T-helper 2 cell treated with Interferon-gamma antibody and Interleukin-4, amounts not matched to agents 100 ng/mL and 5 ng/mL, for 36 hours (primary cell): ENCODE results near the gene SPDYE3. TPM values are rescaled to one million over a fixed set of nuclear protein-coding genes. Genes with fewer than 3 reads are reported as not detected.
"Not testable (repeated sequence)": the region's sequence is repeated elsewhere in the genome, so short reads cannot be mapped to it uniquely, and the experiment has no call there.

Experiments
- intact Hi-C: fragments of 100-400 bp; cut with micrococcal nuclease; formaldehyde crosslinking; loops from one replicate; pipeline ENCODE4 v1.15.1; 2023
- total RNA-seq: library from RNA; stranded (reverse); gene quantifications from 2 replicates; pipeline ENCODE4 v1.2.3, GENCODE V29; 2022

The SPDYE3 gene, protein sequence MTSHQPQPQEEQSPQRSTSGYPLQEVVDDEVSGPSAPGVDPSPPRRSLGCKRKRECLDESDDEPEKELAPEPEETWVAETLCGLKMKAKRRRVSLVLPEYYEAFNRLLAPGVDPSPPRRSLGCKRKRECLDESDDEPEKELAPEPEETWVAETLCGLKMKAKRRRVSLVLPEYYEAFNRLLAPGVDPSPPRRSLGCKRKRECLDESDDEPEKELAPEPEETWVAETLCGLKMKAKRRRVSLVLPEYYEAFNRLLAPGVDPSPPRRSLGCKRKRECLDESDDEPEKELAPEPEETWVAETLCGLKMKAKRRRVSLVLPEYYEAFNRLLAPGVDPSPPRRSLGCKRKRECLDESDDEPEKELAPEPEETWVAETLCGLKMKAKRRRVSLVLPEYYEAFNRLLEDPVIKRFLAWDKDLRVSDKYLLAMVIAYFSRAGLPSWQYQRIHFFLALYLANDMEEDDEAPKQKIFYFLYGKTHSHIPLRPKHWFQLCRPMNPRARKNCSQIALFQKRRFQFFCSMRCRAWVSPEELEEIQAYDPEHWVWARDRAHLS
- not detected in 2 replicates for total RNA-seq

DNA sequence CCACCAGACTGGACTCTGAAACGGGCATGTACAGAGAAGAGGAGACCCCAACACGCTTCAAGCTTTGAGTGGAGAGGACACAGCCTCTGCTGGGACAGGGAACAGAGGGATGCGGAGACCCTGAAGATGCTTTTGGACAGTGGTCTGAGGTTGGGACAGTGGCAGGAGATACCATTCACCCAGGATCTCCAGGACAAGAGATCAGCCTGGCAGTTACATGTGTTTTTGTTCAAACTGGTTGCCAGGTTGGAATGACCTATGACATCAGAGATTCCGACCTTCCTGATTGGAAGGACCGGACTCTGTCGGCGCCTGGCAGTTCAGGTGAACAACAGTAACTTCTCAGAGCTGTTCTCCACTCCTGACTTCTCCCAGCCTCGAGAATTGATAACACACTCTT lies at the start of gene SPDYE3:
SPDYE3 (plus strand) TSS at position 301 of the 400 bp plus-strand sequence. CDS start 184 bp downstream, outside the sequence.
- intact Hi-C loops = not testable (repeated sequence)

DNA sequence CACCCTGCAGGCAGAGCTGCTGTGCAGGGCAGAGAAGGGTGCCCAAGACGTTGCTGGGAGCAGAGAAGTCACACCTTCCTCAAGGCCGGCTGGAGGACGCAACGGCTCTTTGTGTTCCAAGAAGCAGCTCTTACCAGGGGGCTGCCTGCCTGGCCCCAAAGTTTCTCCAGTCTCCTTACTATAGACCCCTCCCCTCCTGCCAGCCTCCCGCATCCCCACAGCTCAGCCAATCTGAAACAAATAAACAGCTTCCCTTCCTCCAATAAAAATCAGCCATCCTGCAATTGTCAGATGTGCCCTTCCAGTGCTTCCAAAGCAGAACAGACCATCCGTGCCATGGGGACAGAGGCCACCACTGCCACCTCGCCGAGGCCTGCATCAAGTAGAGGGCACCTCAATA lies 47.5 kb upstream of the SPDYE3 start:
- intact Hi-C loops = not testable (repeated sequence)

DNA sequence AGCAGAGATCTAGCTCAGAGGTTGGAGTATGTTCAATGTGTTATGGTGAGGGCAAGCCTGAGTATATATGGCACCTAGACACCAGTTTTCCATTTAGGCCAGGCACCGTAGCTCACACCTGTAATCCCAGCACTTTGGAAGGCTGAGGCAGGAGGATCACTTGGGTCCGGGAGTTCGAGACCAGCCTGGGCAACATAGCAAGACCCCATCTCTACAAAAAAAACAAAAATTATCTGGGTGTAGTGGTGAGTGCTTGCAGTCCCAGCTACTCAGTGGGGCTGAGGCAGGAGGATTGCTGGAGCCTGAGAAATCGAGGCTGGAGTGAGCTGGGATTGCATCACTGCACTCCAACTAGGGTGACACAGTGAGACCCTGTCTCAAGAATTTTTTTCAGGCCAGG lies 44.6 kb upstream of the SPDYE3 start:
- intact Hi-C loops = not testable (repeated sequence)

DNA sequence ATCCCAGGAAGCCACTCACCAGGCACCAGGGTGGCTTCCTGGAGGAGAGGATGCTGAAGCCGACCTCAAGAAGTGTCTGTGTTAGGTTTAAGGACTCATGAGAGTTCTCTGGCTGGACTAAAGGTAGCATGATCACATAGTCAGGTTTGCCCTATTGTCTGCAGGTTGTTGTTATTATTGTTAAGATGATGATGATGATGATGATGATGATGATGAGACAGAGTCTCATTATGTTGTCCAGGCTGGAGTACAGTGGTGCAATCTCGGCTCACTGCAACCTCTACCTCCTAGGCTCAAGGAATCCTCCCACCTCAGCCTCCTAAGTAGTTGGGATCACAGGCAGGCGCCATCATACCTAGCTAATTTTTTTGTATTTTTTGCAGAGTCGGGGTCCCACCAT lies 43.3 kb upstream of the SPDYE3 start:
- intact Hi-C loops = not testable (repeated sequence)

DNA sequence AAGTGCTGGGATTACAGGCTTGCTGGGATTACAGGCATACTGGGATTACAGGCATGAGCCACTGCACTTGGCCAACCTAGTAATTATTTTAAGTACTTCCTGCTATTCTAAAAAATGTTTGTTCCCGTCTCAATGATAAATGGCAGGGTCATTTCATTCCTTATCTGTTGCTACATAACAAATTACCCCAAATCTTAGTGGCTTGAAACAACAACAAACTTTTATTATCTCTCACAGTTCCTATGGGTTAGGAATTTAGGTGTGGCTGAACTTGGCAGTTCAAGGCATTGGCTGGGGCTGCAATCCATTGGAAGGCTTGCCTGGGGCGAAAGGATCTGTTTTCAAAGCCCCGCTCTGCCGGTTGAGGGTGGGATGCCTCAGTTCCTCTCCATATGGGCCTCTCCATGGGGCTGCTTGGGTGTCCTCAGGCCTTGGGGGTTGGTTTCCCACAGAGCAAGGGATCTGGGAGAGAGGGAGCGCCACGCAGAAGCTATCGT lies 42.8 kb upstream of the SPDYE3 start:
- intact Hi-C loops = not testable (repeated sequence)

DNA sequence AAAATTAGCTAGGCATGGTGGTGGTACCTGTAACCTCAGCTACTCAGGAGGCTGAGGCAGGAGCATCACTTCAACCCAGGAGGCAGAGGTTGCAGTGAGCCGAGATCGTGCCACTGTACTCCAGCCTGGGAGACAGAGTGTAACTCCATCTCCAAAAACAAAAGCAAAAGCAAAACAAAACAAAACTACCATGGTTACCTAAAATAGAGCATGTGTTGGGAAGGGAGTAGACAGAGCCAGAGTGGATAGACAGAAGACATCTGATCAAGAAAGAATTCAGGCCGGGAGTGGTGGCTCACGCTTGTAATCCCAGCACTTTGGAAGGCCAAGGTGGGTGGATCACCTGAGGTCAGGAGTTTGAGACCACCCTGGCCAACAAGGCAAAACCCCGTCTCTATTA lies 41.7 kb upstream of the SPDYE3 start:
- intact Hi-C loops = not testable (repeated sequence)

DNA sequence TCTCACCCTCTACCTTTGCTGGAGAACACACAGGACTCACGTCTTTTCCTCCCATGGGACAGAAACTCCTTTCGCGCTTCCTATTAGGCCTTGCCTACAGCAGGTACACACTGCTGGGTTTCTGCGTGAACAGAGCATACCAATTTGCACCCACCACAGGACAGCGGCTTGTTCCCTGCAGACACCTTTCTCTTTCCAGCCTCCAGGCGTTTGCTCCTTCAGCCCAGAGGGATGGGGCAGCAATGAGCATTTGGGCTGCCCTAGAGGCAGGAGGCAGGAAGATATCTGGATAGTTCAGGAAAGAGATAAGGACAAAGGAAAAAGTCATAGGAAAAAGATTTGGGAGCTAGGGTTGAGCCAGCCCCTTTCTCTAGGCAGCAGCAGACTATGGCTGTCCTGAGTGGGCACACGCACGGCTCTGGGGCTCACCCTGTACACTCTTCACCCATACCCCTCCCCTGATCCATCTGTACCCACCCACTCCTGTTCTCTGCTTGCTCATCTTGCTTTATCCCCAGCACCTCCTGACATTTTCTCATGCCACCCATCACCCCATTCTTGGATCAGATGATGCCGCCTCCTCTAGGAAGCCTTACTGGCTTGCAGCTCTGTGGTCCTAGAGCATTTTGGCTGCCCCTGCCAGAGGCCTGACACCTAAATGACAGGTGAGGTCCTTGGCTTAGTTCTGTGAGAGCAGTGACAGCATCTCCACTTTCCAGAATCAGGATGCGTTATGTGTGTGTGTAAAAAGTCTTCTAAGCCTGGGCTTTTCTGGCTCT lies 40.7 kb upstream of the SPDYE3 start:
- intact Hi-C loops = no loop called here

DNA sequence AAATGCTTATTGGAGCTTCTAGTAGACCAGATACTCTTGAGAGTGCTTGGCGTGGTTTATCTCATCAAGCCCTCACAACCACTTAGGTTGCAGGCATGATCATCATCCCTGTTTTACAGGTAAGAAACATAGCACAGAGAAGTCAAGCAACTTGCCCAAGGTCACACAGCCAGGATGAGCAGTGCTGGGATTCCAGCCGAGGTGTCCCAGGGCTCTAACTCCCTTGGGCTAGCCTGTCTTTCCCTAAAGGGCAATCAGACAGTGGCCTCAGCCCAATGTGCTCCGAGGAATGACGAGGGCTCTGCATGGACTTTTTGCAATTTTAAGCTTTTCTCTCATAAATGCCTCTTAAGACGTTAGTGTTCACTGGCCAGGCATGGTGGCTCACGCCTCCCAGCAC lies 39.9 kb upstream of the SPDYE3 start:
- intact Hi-C loops = no loop called here

DNA sequence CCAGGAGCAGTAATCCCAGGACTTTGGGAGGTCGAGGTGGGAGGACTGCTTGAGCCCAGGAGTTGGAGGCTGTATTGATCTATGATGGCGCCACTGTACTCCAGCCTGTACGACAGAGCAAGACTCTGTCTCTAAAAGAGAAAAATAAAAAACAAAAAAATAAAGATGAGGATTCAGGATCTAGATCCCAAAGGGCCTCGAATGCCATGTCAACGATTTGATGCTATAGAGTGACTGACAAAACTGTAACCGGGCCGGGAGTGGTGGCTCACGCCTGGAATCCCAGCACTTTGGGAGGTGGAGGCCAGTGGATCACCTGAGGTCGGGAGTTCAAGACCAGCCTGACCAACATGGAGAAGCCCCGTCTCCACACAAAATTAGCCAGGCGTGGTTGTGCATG lies 38.6 kb upstream of the SPDYE3 start:
- intact Hi-C loops = not testable (repeated sequence)

DNA sequence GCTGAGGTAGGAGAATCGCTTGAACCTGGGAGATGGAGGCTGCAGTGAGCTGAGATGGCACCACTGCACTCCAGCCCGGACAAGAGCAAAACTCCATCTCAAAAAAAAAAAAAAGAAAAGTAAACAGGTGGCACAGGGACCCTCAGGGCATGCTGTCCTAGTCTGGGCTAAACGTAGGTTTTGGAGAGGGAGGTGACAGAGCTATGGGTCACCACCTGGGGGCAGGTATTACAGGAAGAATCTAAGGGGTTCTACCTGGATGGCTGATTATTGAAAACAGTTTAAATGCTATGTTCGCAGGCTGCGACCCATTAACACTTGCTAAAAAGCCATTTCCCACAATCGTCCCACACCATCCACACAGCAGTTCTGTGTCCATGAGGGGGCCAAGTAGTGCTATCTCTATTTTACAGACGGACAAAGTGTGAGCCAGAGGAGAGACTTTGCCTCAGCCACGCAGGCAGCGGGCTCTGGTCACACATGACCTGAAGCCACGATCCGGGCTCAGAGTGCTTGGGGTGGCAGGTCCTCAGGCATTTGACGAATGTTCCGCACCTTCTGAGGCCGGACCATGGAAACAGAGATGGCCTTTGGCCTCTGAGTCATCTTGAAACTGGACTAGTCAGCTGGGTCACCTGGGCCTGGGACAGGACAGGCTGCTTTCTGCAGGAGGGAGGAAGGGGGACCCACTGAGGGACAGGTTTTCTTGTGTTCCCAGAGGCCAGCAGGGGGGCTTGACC lies 38.0 kb upstream of the SPDYE3 start:
- intact Hi-C loops = loop anchor here (5.0 kb wide), 3 partner anchors 47 to 137 kb away; partner anchors contain the start of gene LAMTOR4

DNA sequence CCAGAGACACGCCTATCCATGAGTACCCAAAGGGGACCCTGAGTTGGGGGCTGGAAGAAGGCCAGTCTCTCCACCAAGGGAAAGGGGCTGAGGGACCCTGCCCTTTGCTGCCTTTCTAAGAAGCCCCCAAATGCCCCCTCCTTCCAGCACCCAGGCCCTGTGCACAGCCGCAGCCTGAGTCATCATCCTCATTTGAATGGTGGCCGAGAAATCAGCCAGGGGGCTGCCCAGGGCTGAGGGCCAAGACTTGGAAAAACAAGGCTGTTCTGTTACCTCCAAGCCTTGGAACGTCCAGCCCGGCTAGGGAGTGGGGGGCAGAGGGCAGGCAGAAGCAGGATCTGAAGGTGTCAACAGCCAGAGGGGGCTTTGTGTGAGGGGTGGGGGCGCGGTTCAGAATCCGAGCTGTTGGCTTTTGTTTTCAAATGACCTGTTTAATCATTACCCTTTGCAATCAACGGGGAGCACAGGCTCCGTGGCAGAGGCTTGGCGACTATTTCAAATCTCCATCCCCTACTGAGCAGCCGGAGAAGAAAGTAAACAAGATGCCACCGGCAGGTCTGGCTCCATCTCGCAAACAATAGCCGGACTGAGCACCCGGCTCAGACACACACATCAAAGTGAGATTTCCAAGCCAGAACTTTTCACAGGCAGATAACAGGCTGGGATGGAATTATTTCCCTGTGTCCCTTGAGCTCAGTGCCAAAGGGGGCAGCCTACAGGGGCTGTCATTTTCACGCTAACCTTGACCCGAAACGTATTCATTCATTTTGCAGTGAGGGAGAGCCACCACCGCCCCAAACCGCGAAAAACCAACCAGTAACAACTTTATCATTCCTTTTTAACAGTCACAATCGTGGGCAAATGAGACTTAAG lies 37.2 kb upstream of the SPDYE3 start:
- intact Hi-C loops = loop anchor here (5.0 kb wide), 3 partner anchors 48 to 138 kb away; partner anchors contain the start of gene LAMTOR4

DNA sequence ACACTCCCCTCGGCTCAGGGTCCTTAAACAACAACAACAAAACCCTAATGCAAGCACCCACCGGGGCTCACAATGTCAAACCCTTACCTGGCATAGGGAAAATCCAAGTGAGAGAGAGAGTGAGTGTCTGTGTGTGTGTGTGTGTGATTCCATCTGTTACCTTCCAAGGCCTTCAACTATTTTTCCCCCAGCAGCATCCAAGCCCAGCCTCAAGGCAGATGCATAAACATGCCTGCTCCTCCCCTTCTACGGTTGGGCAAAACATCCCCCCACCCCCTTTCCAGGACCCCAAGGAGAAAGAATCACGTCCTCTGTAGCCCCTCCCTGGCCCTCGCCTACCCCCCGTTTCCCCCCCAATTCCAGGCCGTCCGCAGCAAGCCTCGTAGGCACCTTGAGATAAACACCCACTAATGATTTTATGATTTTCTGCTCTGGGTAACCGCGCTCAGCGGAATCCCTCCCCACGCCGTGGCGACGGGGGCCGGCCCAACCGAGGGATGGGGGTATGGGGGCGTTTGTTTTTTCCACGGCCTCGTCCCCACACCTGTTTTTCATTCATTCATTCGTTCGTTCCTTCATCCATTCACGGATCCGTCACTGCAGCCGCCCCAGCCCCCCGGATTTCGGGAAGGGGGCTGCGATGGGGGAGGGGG lies 36.4 kb upstream of the SPDYE3 start:
- intact Hi-C loops = loop anchor here (5.0 kb wide), 3 partner anchors 49 to 139 kb away; partner anchors contain the start of gene LAMTOR4

DNA sequence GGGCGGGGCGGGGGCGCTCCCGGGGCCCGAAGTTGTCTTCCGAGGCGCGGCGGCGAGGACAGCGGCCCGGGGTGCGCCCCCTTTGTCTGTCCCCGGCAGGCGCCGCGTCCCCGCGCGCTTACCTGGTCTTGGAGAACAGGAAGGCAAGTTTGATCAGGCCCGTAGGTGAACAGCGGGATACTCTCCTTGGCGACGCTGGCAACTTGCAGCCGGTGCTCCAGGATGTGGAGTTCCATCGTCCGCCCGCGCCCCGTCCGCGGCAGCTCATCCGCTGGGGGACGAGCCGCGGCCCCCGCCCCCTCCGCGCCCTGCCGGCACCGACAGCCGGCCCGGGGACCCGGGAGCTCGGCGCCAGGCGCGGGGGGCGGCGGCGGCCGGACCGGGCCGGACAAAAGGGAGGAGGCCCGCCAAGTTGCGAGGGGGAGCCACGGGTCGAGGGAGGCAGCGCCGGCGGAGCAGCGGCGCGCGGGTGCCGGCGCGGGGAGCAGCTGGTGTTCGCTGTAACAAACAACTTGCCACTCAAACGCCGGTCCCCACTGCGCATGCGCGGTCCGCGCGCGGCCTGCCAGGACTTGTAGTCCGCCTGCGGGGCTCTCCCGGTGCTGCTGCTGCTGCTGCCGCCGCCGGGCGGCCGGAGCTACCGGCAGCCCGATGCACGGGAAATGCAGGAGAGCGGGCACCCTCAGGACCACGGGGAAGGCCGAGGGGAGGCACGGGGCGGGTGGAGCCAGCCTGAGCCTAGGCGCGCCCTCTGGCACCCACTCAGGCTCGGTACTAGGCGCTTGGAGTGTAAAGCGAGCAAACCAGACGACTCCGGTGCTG lies 35.6 kb upstream of the SPDYE3 start:
- intact Hi-C loops = loop anchor here (5.0 kb wide), 3 partner anchors 50 to 140 kb away; partner anchors contain the start of gene LAMTOR4

DNA sequence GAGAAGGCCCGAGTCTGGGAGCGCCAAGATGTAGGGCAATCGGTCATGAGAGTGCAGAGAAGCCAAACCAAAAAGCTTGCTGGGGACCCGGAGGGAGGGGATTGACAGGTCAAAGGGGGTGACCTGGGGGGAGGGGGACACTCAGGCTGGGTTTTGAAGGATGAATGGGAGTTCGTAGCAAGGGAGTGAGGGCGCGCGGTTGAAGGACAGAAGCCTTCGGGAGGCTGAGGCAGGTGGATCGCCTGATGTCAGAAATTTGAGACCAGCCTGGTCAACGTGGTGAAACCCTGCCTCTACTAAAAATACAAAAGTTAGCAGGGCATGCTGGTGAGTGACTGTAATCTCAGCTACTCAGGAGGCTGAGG lies 35.0 kb upstream of the SPDYE3 start:
- intact Hi-C loops = loop anchor here (5.0 kb wide), 3 partner anchors 50 to 140 kb away; partner anchors contain the start of gene LAMTOR4

DNA sequence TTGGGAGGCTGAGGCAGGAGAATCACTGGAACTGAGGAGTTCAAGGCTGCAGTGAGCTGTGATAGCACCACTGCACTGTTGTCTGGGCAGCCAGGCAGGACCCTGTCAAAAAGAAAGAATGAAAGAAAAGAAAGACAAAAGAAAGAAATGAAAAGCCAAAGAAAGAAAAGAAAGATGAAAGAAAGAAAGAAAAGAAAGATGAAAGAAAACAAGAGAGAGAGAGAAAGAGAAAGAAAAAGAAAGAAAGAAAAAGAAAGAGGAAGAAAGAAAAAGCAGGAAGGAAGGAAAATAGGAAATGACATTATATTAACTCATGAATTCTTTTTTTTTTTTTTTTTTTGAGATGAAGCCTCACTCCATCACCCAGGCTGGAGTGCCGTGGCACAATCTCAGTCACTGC lies 32.4 kb upstream of the SPDYE3 start:
- intact Hi-C loops = no loop called here

DNA sequence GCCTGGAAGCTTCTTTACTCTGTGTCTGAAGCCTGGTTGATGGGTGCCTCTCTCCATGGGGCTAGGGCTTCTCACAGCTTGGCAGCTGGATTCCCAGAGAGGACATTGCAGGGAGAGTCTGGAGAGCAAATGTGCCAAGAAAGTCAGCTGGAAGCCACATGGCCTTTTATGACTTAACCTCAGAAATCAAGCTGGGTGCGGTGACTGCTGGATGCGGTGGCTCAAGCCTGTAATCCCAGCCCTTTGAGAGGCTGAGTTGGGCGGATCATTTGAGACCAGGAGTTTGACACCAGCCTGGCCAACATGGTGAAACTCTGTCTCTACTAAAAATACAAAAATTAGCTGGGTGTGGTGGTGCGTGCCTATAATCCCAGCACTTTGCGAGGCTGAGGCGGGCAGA lies 31.4 kb upstream of the SPDYE3 start:
- intact Hi-C loops = not testable (repeated sequence)

DNA sequence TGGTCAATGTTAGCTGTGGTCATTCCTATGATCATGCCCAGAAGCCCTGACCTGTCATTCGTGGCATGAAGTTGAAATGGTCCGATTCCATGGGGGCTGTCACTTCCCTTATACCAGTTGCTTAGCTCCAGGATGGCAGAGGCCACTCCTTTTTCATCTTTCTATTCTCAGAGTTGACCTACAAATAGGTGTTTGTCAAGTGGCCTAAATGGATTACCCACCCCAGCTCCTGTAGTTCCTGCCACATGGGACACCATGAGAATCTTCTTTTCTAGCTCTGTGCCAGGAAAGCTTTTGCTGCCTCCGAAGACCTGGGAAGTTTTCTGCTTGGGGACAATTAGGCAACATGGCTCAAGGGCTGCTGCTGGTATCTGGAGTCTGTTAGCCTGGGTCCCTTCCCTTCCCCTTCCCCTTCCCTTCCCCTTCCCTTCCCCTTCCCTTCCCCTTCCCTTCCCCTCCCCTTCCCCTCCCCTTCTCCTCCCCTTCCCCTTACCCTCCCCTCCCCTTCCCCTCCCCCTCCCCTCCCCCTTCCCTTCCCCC lies 25.4 kb upstream of the SPDYE3 start:
- intact Hi-C loops = not testable (repeated sequence)

DNA sequence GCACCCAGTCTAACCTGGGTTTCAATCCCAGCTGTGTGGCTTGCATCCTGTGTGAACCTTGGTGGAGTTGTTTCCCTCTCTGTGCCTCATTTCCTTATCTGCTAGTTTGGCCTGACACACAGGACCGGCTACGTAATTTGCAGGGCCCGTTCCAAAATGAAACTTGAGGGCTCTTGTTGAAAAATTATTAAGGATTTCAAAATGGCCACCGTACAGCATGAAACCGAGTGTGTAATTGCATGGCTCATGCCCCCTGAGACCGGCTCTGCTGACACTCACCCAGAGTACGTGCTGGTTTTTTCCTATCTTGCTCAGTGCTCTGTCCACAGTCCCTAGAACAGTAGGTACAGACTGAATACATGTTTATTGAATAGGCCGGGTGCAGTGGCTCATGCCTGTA lies 24.4 kb upstream of the SPDYE3 start:
- intact Hi-C loops = not testable (repeated sequence)
